Left lung (tissue), 10 donors: Measurements from ENCODE around the gene FBXO3. TPM values are rescaled to one million over a fixed set of nuclear protein-coding genes. Genes with fewer than 3 reads are reported as not detected.

Experiments
- ATAC-seq: fragments of 200-7000 bp; cut with Tn5 transposase; one replicate; pipeline ENCODE4 v1.9.1; 2020; ENCODE audit warnings: moderate library complexity
- DNase-seq, 4 donors: peaks; one replicate each; pipeline ENCODE4 v3.0.0-alpha.2; 2013 to 2020
- H3K27ac ChIP-seq, 2 donors: fragments of 200-600 bp; sonication (generic) in 1 of 2; one replicate each; pipeline versions ENCODE4 v1.5.0 to v1.8.0; 2020 to 2021
- H3K27me3 ChIP-seq, 2 donors: fragments of 200-600 bp; sonication (generic) in 1 of 2; one replicate each; pipeline versions ENCODE4 v1.5.0 to v1.8.0; 2020 to 2021
- H3K36me3 ChIP-seq, 2 donors: fragments of 200-600 bp; sonication (generic) in 1 of 2; one replicate each; pipeline versions ENCODE4 v1.5.0 to v1.8.0; 2020 to 2021
- H3K4me1 ChIP-seq, 2 donors: fragments of 200-600 bp; one replicate each; pipeline ENCODE4 v1.8.0; 2021
- H3K4me3 ChIP-seq, 2 donors: fragments of 200-600 bp; sonication (generic) in 1 of 2; one replicate each; pipeline versions ENCODE4 v1.5.0 to v1.8.0; 2020 to 2021; ENCODE audit warnings: mild to moderate bottlenecking in 1 of 2
- H3K9me3 ChIP-seq, 2 donors: fragments of 200-600 bp; sonication (generic) in 1 of 2; one replicate each; pipeline versions ENCODE4 v1.5.0 to v1.8.0; 2020 to 2021
- intact Hi-C, 2 donors: fragments of 100-400 bp; cut with DNase I; formaldehyde crosslinking; loops; one replicate each; pipeline versions ENCODE4 v1.11.2 to v1.14.2; 2022
- polyA plus RNA-seq, 6 donors: library from polyadenylated mRNA; unstranded; fragments of 120-200 nt; gene quantifications; one replicate each; pipeline ENCODE4 v1.2.1, GENCODE V29; 2013; ENCODE audit not compliant: insufficient read length in 6 of 6
- total RNA-seq, 2 donors: library from RNA; stranded (reverse); fragmentation: NEBNext Ultra II Directional; extraction: Animal tissue kit (Norgen Biotek cat#: 25700); gene quantifications; one replicate each; pipeline ENCODE4 v1.2.1, GENCODE V29; 2021
- TF ChIP-seq, protein P1 (sequence below), 2 donors: fragments of 200-600 bp; sonication (generic) in 1 of 2; IDR thresholded peaks; one replicate each; pipeline versions ENCODE4 v1.5.0 to v1.8.0; 2021; ENCODE audit warnings: antibody characterized with exemption in 2 of 2
- donor health status: DM: no; HTN: yes; CAD: no.
- donor health status: DM: no; HTN: no; CAD: no.

The FBXO3 gene
- total and polyA plus RNA-seq, 8 donors: 25.9 to 54.8 (median 45.2) TPM

DNA sequence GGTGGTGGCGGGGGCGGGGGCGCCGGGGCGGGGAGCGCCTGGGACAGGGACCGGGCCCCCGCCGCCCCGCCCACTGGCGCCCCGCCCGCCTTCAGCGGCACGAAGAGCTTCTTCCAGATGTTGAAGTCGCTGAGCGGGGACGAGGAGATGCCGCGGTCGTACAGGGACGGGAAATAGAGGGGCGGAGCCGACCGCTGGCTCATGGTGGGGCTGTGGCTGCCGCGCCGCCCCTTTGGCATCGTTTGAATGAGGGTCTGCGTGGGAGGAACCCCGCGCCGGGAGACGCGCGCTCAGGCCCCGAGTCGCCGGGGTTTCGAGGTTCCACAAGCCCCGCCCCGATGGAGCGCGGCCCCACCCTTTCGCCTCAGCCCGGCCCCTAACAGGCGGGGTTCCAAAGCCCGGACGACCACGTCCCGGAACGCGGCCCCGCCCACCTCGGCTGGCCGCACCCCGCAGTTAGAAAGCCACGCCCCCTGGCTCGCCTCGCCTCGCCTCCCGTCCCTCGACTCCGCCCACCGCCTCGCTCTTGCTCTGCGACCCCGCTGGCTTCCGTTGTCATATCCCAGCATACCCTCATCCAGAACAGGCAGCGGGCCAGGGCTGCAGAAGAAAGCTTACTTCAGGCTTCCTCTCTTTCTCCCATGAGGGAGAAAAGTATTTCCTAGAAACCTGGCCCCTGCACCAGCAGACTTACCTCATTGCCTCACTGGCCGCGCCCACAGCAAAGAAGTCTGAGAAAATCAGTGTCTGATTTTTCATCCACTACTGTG is 73.6 kb downstream of the FBXO3 start, which contains the start of gene C11orf91:
TSS of gene C11orf91 (minus strand) at position 325 of the 770 bp plus-strand sequence. CDS start at position 239, 86 bp downstream.
- Histone ChIP-seq H3K4me3 (peak within 1 kb of the TSS; percentile 42 to 57), H3K4me1 (peaks cover 18 to 78% of the 10 kb centered on the region in 2 donors), H3K36me3 (peaks cover 0 to 12% of the 10 kb centered on the region in 2 donors), H3K27me3 (no peaks in the 10 kb centered on the region), H3K27ac (peak within 1 kb of the TSS; percentile 80 to 85), H3K9me3 (no peaks in the 10 kb centered on the region)
- ATAC-seq: peak; percentile 92
- peak; percentile 97 to 99 (median 98) for DNase-seq
- intact Hi-C loops: no loop called here
- TF ChIP-seq, protein P1, sequence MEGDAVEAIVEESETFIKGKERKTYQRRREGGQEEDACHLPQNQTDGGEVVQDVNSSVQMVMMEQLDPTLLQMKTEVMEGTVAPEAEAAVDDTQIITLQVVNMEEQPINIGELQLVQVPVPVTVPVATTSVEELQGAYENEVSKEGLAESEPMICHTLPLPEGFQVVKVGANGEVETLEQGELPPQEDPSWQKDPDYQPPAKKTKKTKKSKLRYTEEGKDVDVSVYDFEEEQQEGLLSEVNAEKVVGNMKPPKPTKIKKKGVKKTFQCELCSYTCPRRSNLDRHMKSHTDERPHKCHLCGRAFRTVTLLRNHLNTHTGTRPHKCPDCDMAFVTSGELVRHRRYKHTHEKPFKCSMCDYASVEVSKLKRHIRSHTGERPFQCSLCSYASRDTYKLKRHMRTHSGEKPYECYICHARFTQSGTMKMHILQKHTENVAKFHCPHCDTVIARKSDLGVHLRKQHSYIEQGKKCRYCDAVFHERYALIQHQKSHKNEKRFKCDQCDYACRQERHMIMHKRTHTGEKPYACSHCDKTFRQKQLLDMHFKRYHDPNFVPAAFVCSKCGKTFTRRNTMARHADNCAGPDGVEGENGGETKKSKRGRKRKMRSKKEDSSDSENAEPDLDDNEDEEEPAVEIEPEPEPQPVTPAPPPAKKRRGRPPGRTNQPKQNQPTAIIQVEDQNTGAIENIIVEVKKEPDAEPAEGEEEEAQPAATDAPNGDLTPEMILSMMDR (IDR thresholded peaks at IDR 0.05): no peak

DNA sequence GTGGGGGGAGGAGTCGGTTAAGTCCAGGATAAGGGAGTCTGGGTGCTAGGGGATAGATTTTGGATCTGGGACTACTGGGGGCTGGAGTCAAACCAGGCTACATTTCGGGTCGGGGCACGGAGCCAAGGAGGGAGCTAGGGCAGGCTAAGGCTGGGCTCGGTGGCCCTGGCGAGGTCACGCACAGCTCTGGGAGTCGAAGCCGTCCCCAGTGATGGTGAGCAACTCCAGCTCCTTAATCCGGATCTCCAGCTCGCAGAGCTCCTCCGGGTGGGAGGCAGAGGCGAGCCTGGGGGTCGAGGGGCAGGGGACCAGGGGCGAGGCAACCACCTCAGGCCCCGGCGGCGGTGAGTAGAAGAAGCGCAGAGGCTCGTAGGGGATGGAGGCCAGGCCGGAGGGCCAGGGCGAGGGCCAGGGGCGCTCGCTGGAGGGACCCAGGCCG is 74.2 kb downstream of the FBXO3 start:
- ATAC-seq: no peak
- intact Hi-C loops: no loop called here
- peaks cover 0 to 6% of the 10 kb centered on the region in 2 donors for H3K36me3 ChIP-seq
- no peak for DNase-seq
- H3K4me3 ChIP-seq: peak overlapping the region; percentile 42 to 57
- H3K27ac ChIP-seq: peak overlapping the region; percentile 80 to 85
- H3K9me3 ChIP-seq: no peaks in the 10 kb centered on the region
- peaks cover 18 to 76% of the 10 kb centered on the region in 2 donors for H3K4me1 ChIP-seq
- TF ChIP-seq, protein P1 (IDR thresholded peaks at IDR 0.05): no peak
- H3K27me3 ChIP-seq: no peaks in the 10 kb centered on the region

DNA sequence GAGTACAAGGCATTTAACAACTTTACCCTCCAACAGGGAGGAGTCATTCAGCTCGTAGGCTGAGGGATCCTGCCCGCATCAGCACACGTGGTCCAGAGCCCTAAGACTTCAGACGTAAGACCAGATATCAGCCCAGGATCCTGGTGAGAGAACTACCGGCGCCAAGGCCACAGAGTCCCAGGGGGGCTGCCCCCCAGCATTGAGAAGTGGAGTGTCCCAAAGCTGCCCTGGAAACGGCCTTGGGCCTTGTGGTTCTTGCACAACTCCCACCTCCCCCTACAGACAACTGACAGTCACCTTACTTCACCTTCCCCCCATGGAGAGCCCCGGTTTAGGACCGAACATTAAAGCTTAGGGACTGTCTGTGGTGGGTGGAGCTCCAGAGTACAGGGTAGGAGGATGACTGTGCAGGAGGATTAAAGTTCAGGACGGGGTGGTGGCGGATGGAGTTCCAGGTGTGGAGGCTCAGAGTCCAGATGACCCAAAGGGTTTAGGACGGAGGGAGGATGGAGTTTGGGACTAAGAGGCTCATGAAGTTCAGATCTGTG is 74.7 kb downstream of the FBXO3 start:
- TF ChIP-seq, protein P1 (IDR thresholded peaks at IDR 0.05): no peak
- Histone ChIP-seq H3K27ac (peak overlapping the region in 1 of 2 donors; percentile 80), H3K36me3 (peaks cover 0 to under 1% of the 10 kb centered on the region in 2 donors), H3K4me3 (peak overlapping the region in 1 of 2 donors; percentile 57), H3K27me3 (no peaks in the 10 kb centered on the region), H3K9me3 (no peaks in the 10 kb centered on the region), H3K4me1 (peaks cover 18 to 74% of the 10 kb centered on the region in 2 donors)
- ATAC-seq: no peak
- intact Hi-C loops: no loop called here
- no peak for DNase-seq

DNA sequence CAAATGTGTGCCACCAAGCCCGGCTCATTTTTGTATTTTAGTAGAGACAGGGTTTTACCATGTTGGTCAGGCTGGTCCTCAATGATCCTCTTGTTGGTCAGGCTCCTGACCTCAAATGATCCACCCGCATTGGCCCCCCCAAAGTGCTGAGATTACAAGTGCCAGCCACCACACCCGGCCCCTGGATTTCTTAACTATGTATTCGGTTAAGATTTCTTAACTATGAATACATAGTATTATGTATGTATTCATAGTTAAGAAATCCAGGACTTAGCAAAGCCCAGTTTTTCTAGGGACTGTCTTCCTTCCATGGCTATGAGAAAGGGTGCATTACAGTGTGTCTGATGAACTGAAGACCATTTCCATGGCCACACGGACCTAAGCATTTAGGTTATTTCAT is 75.4 kb downstream of the FBXO3 start:
- DNase-seq (no peak), ATAC-seq (no peak)
- intact Hi-C loops: no loop called here
- TF ChIP-seq, protein P1 (IDR thresholded peaks at IDR 0.05): no peak
- Histone ChIP-seq H3K4me3 (no peak overlapping the region), H3K9me3 (no peaks in the 10 kb centered on the region), H3K27me3 (no peaks in the 10 kb centered on the region), H3K4me1 (peaks cover 18 to 70% of the 10 kb centered on the region in 2 donors), H3K36me3 (no peaks in the 10 kb centered on the region), H3K27ac (no peak overlapping the region)

DNA sequence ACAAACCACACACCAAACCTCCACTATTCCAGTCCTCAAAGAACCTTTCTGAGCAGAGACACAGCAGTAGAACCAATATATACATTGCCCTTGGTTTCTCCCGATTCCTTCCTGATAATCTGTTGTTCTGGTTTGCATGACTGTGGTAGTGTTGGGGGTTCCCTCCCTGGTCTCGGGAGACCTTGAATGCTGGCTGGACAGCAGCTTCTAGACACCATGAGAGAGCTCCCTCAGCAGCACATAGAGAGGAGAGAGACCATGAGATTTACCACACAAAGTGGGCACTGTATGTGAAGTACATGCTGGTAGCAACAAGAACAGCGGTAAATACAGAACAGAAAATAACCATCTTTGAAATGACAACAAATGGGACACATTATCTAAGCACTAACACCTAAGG is 76.3 kb downstream of the FBXO3 start:
- peaks cover 14 to 68% of the 10 kb centered on the region in 2 donors for H3K4me1 ChIP-seq
- intact Hi-C loops: no loop called here
- no peaks in the 10 kb centered on the region for H3K36me3 ChIP-seq
- no peaks in the 10 kb centered on the region for H3K27me3 ChIP-seq
- no peak overlapping the region for H3K4me3 ChIP-seq
- H3K27ac ChIP-seq: no peak overlapping the region
- TF ChIP-seq, protein P1 (IDR thresholded peaks at IDR 0.05): no peak
- no peaks in the 10 kb centered on the region for H3K9me3 ChIP-seq
- no peak for ATAC-seq
- DNase-seq: no peak
